ENCODE results near the gene DYDC1.

The DYDC1 gene

GRCh38 chr10:80321183-80321582 is 35.4 kb downstream of the DYDC1 start:
- ATAC-seq = no peak
- no peak for TF ChIP-seq ZNF565 (CRISPR knock-in tag; conservative IDR thresholded peaks at IDR 0.05; ENCODE audit: low read depth)

GRCh38 chr10:80320377-80320776 is 36.2 kb downstream of the DYDC1 start:
- TF ChIP-seq ZNF565 (CRISPR knock-in tag; conservative IDR thresholded peaks at IDR 0.05; ENCODE audit: low read depth) (no peak), SNAI2 (CRISPR knock-in tag; IDR thresholded peaks at IDR 0.05) (no peak), OSR1 (CRISPR knock-in tag; IDR thresholded peaks at IDR 0.05) (no peak), ESRRG (CRISPR knock-in tag; IDR thresholded peaks at IDR 0.05) (no peak)
- no peak for ATAC-seq

- no peak for ATAC-seq
Observed at GRCh38 chr10:80319725-80320290, 36.7 kb downstream of the DYDC1 start.

More at GRCh38 chr10:80319725-80320290, 36.7 kb downstream of the DYDC1 start:
- TF ChIP-seq POU6F1 (CRISPR knock-in tag; IDR thresholded peaks at IDR 0.05; ENCODE audit: borderline replicate concordance, low read depth) = no peak
- TF ChIP-seq ZNF70 (CRISPR knock-in tag; IDR thresholded peaks at IDR 0.05) = no peak
- no peak for TF ChIP-seq PATZ1 (CRISPR knock-in tag; IDR thresholded peaks at IDR 0.05; ENCODE audit: borderline replicate concordance)
- TF ChIP-seq CREB5 (CRISPR knock-in tag; IDR thresholded peaks at IDR 0.05; ENCODE audit: low read depth) = no peak
- TF ChIP-seq ZFP3 (CRISPR knock-in tag; IDR thresholded peaks at IDR 0.05) = no peak
- no peak for TF ChIP-seq TSHZ2 (CRISPR knock-in tag; IDR thresholded peaks at IDR 0.05)
- TF ChIP-seq OSR1 (CRISPR knock-in tag; IDR thresholded peaks at IDR 0.05) = no peak
- TF ChIP-seq CSRNP3 (CRISPR knock-in tag; IDR thresholded peaks at IDR 0.05) = no peak
- TF ChIP-seq TCF4 (CRISPR knock-in tag; IDR thresholded peaks at IDR 0.05; ENCODE audit: borderline replicate concordance) = no peak
- TF ChIP-seq BACH2 (CRISPR knock-in tag; IDR thresholded peaks at IDR 0.05; ENCODE audit: borderline replicate concordance) = no peak
- no peak for TF ChIP-seq TOX (CRISPR knock-in tag; IDR thresholded peaks at IDR 0.05; ENCODE audit: borderline replicate concordance)
- no peak for TF ChIP-seq SNAI2 (CRISPR knock-in tag; IDR thresholded peaks at IDR 0.05)
- no peak for TF ChIP-seq ARNTL (CRISPR knock-in tag; IDR thresholded peaks at IDR 0.05; ENCODE audit: borderline replicate concordance, low read depth)
- no peak for TF ChIP-seq RARB (CRISPR knock-in tag; IDR thresholded peaks at IDR 0.05)
- TF ChIP-seq ZNF565 (CRISPR knock-in tag; conservative IDR thresholded peaks at IDR 0.05; ENCODE audit: low read depth) = no peak
